GM11168 (cell line): ENCODE data around the gene TDRD7.
"Not testable (repeated sequence)": the region's sequence is repeated elsewhere in the genome, so short reads cannot be mapped to it uniquely, and the experiment has no call there.

Experiments
- in situ Hi-C: fragments of 300-500 bp; cut with MboI; formaldehyde crosslinking; loops from one replicate; pipeline ENCODE4 v1.12.0; 2022; ENCODE audit warnings: low sequenced_read_pairs; ENCODE audit not compliant: unreplicated experiment

The TDRD7 gene

DNA sequence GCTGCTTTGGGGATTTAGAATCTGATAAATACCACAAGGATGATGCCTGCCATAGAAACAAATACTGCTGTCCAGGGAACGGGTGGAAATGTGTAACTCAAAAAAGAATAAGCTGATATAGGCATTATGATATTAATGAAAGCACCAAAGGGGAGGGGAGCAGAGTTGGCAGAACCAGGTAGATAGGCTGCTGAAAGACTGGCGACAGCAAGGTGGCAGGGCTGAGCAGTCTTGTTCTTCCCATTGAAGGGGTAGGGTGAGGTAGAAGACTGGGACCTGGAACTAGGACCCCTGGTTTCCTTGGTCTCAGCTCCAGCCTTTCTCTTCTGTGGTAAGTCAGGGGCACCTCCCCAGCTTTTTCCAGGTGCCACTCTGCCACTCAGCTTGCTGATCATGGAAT lies 58.2 kb downstream of the TDRD7 start:
- in situ Hi-C loops: no loop called here

- in situ Hi-C loops: no loop called here
These were observed 61.8 kb downstream of the TDRD7 start for GRCh38 chr9:97473717-97474116.

- in situ Hi-C loops: no loop called here
These were observed 62.6 kb downstream of the TDRD7 start for GRCh38 chr9:97474372-97474925.

DNA sequence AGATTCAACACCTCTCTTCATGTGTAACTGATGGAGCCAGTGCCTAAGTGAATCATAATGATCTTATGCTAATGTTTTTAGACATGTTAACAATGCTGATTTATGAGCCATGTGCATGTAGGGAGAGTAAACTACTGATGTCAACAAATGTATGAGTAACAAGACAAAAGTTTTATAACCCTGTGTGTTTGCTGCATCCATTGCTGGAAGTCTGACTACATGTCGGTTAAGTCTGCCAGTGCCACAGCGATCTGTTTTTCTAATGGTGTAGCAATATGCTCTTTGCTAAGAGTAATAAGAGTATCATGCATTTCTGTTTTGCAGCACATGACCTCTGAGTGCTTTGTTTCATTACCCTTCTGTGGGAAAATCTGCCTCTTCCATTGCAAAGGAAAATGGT lies 63.2 kb downstream of the TDRD7 start:
- in situ Hi-C loops: loop anchor here (5.0 kb wide), 1 partner anchor 127 kb away; no protein-coding TSS in a partner anchor

GRCh38 chr9:97478301-97478981 lies 66.5 kb downstream of the TDRD7 start:
- in situ Hi-C loops: loop anchor here (5.0 kb wide), 1 partner anchor 124 kb away; no protein-coding TSS in a partner anchor

DNA sequence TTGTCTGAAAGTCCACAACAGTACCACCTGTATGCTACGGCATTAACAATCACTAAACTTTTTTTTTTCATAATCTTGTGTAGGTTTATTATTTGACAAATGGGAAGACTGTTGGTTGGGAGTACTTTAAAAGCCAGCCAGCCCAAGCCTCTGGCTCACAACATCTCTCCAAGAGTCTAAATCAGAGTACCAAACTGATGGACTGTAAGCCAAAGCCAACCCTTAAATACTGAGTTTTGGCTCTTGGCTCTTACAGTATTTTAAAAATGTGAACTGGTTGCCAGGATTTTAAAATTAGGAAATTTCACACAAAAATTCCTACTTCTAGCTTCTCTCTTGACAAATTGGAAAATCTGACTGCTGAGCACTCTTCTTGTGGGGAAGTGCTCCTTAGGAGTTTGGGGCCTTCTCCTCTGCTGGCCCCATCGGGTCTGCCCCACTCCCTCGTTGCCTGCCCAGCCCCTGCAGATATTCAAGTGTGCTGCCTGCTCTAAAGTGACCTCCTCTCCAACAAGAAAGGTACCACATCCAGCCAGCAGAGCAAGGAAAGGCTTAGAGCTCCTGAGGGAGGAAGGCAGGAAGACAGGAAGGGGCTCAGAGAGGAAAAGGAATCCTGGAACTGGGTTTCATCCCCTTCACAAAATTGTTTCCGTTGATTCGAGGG lies 67.7 kb downstream of the TDRD7 start:
- in situ Hi-C loops: loop anchor here (5.0 kb wide), 1 partner anchor 123 kb away; no protein-coding TSS in a partner anchor

DNA sequence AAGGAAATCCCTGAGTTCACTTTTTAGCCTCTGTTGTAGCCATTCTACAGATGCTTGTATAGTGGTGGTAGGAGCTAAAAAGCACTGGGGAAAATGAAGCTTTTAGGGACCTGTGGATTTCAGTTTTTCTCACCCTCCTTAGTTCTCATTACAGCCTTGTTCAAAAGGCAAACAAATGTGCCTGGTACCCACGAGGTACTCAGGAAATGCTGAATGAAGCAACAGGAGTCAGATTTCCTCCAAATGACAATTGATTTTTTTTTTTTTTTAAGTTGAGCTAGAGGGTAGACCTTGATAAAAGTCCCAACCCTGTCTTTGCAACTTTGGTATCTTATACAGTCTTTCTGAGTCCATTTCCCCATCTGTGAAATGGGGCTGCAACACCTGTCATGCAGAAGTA lies 68.3 kb downstream of the TDRD7 start:
- in situ Hi-C loops: no loop called here

- in situ Hi-C loops: no loop called here
These were observed 68.9 kb downstream of the TDRD7 start for GRCh38 chr9:97480749-97481148.

DNA sequence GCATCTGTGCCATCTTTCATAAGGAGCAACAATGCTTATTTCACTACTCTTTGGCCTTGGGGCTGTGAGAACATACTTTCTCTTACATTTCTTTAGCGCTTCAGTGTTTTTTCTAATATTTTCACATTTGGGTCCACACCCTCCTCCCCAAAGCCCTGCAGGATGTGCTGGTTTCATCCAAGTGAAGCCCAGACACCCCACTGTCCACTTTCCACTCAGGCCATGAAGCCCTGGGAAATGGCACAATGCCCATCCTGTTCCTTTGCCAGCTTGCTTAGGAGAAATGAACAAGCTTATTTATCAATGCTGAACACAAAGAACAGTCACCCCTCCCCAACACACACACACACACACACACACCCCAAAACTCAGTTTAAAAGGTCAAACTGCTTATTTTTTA lies 72.2 kb downstream of the TDRD7 start:
- in situ Hi-C loops: no loop called here

DNA sequence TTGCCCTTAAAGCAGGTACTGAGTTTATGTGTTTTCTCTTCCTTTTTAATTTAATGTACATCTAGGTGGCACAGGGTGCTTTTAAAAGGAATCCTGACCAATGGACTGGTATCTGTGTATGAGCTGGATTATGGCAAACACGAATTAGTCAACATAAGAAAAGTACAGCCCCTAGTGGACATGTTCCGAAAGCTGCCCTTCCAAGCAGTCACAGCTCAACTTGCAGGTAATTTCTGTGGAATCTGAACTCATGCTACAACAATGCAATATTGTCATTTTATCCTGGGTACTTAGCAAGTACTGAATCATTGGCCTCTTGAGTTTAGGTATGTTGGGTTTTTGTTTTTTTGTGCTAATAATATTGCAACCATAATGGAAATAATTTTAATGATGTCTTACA lies 75.2 kb downstream of the TDRD7 start:
- in situ Hi-C loops: no loop called here

- in situ Hi-C loops: no loop called here
These were observed 76.0 kb downstream of the TDRD7 start for GRCh38 chr9:97487861-97488260.

GRCh38 chr9:97491216-97491999 lies 79.5 kb downstream of the TDRD7 start:
- in situ Hi-C loops: no loop called here

- in situ Hi-C loops: not testable (repeated sequence)
These were observed 85.9 kb downstream of the TDRD7 start for GRCh38 chr9:97497558-97498375.

DNA sequence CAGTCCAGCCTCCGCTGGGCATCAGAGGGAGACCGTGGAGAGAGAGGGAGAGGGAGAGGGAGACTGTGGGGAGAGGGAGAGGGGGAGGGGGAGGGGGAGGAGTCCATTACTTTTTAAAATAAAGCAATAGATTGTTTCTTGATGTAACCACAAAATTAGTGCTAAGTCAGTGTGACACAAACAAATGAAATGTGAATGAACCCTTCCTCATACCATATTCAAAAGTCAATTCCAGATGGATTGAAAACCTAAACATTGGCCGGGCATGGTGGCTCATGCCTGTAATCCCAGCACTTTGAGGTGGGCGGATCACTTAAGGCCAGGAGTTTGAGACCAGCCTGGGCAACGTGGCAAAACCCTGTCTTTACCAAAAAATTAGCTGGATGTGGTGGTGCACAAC lies 87.0 kb downstream of the TDRD7 start:
- in situ Hi-C loops: not testable (repeated sequence)

- in situ Hi-C loops: no loop called here
These were observed 88.4 kb downstream of the TDRD7 start for GRCh38 chr9:97500263-97500662.

DNA sequence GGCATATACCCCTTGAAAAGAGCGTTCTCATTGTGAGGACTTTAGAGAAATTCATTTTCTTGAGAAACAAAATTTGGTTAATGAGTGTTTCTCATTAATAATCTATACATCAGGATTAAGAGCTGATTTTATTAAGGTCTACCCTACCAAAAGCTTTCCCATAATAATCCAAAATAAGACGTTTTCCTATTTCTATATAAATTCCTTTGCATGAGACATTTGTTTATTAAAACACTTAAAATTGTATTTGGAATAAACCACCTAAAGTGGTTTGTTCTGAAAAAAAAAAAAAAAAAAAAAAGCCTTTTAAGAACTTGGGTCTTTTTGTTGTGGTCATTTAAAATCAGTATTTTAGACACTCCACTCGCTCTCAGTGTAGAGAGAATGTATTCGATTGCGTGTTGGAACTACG lies 88.9 kb downstream of the TDRD7 start:
- in situ Hi-C loops: no loop called here

DNA sequence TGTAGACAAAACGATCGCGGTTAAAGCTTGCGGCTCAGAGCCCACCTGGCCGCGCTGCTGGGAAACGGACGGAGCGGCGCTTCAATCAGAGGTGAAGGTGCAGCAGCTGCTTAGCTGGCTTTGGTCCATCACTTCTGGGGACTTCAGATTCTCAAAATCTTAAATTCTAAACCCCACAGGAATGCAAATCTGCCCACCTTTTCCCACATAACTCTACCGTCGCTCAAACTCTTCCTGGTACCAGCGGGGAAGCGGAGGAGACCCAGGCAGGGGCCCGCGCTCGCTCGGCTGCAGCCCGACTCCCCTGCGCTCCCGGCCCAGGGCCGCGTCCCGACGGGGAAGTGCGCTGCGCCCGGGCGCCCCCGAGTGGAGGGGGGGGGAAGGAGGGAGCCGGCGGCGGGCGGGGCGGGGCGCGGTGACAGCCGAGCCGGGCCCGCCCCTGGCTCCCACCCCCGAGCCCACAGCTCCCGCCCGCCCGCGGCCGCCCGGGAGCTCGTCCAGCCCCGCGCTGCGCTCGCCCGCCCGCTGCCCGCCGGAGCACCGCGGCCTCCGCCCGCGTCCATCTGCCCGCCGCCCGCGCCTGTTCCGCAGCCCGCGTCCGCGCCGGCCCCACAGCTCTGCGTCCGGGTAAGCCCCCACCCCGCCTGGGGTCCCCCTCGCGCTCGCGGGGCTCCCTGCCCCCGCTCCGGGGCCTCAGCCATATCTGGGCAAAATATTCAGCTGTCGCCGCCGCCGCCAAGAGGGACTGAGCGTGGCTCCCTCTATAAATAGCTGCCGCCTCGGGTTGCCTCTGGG lies 89.5 kb downstream of the TDRD7 start, which contains the start of gene TMOD1:
Gene TMOD1, plus strand, starts transcription at position 490 of the 795 bp plus-strand sequence. CDS start 22,523 bp downstream, outside the sequence.
- in situ Hi-C loops: no loop called here

- in situ Hi-C loops: no loop called here
These were observed 90.0 kb downstream of the TDRD7 start for GRCh38 chr9:97501972-97502221.

- in situ Hi-C loops: no loop called here
These were observed 90.5 kb downstream of the TDRD7 start for GRCh38 chr9:97502222-97502983.
